CD14-positive monocyte (primary cell): ENCODE results near the gene CLEC18A. TPM values are rescaled to one million over a fixed set of nuclear protein-coding genes. Genes with fewer than 3 reads are reported as not detected.
"Not testable (repeated sequence)": the region's sequence is repeated elsewhere in the genome, so short reads cannot be mapped to it uniquely, and the experiment has no call there.

Experiments used
- DNase-seq, 3 donors: peaks; one replicate each; pipeline ENCODE4 v3.0.0-alpha.2; 2011 to 2022
- H2AFZ ChIP-seq: 2 replicates; pipeline ENCODE4 v1.6.0; 2012; ENCODE audit warnings: mild to moderate bottlenecking, low read depth, low read length, inconsistent platforms; ENCODE audit not compliant: insufficient read depth, poor library complexity, severe bottlenecking
- H3K27ac ChIP-seq, 2 donors: 1 replicate in 1 of 2; 2 replicates in 1 of 2; pipeline ENCODE4 v1.5.1; 2012 to 2013; ENCODE audit warnings: low read length in 2 of 2, control low read depth in 1 of 2, inconsistent platforms in 1 of 2, low read depth in 1 of 2, mild to moderate bottlenecking in 1 of 2
- H3K27me3 ChIP-seq, 2 donors: one replicate each; pipeline versions ENCODE4 v1.6.0 to v1.6.1; 2011 to 2013; ENCODE audit warnings: low read length in 2 of 2; ENCODE audit not compliant: control insufficient read depth in 2 of 2, insufficient read depth in 2 of 2
- H3K36me3 ChIP-seq, 2 donors: replicated peaks in 1 of 2; 1 replicate in 1 of 2; 2 replicates in 1 of 2; pipeline versions ENCODE4 v1.5.1 to v1.6.1; 2012 to 2013; ENCODE audit warnings: low read length in 2 of 2, control low read depth in 1 of 2, inconsistent platforms in 1 of 2, mild to moderate bottlenecking in 1 of 2; ENCODE audit not compliant: insufficient read depth in 2 of 2, control insufficient read depth in 1 of 2
- H3K4me1 ChIP-seq, 2 donors: 1 replicate in 1 of 2; 2 replicates in 1 of 2; pipeline versions ENCODE4 v1.5.1 to v1.6.1; 2012 to 2013; ENCODE audit warnings: low read length in 2 of 2, control low read depth in 1 of 2, inconsistent platforms in 1 of 2, mild to moderate bottlenecking in 1 of 2, moderate library complexity in 1 of 2; ENCODE audit not compliant: insufficient read depth in 2 of 2, control insufficient read depth in 1 of 2
- H3K4me2 ChIP-seq: replicated peaks from 2 replicates; pipeline ENCODE3; 2012; ENCODE audit warnings: low read length, moderate library complexity, mild to moderate bottlenecking; ENCODE audit not compliant: poor library complexity, severe bottlenecking; ENCODE audit errors: extremely low read depth
- H3K4me3 ChIP-seq, 3 experiments: fragments of 200-600 bp in 1 of 3; sonication (generic) in 1 of 3; replicated peaks in 1 of 3; 1 replicate in 2 of 3; 2 replicates in 1 of 3; pipeline ENCODE4 v1.5.1; 2011 to 2013; ENCODE audit warnings: low read length in 3 of 3, mild to moderate bottlenecking in 3 of 3, control low read depth in 2 of 3, low read depth in 2 of 3, inconsistent platforms in 1 of 3, moderate library complexity in 1 of 3
- H3K79me2 ChIP-seq: 2 replicates; pipeline ENCODE4 v1.6.0; 2012; ENCODE audit warnings: mild to moderate bottlenecking, control low read depth, inconsistent platforms, low read length, moderate library complexity; ENCODE audit not compliant: insufficient read depth
- H3K9ac ChIP-seq: 2 replicates; pipeline ENCODE4 v1.6.0; 2017; ENCODE audit warnings: low read length, mild to moderate bottlenecking; ENCODE audit not compliant: insufficient read depth, poor library complexity, severe bottlenecking
- H3K9me3 ChIP-seq, 2 donors: replicated peaks in 1 of 2; 1 replicate in 1 of 2; 2 replicates in 1 of 2; pipeline versions ENCODE4 v1.5.1 to v1.6.1; 2012 to 2013; ENCODE audit warnings: low read length in 2 of 2, control low read depth in 1 of 2; ENCODE audit not compliant: control insufficient read depth in 1 of 2, insufficient read depth in 1 of 2
- H4K20me1 ChIP-seq: 2 replicates; pipeline ENCODE4 v1.6.0; 2012; ENCODE audit warnings: mild to moderate bottlenecking, low read length, control low read depth, moderate library complexity; ENCODE audit not compliant: insufficient read depth
- H3K27ac Mint-ChIP-seq, 7 donors: one replicate each; pipeline ENCODE4 v1.8.0; 2020; ENCODE audit warnings: mild to moderate bottlenecking in 7 of 7, mixed read lengths in 7 of 7, moderate library complexity in 6 of 7, inconsistent platforms in 2 of 7
- H3K27me3 Mint-ChIP-seq, 3 donors: one replicate each; pipeline ENCODE4 v1.8.0; 2021 to 2022; ENCODE audit warnings: low read depth in 3 of 3, mild to moderate bottlenecking in 3 of 3, mixed read lengths in 3 of 3, moderate library complexity in 3 of 3, inconsistent platforms in 1 of 3
- H3K36me3 Mint-ChIP-seq, 2 donors: one replicate each; pipeline ENCODE4 v1.8.0; 2020; ENCODE audit warnings: mixed read lengths in 2 of 2, inconsistent platforms in 1 of 2, mild to moderate bottlenecking in 1 of 2
- H3K4me1 Mint-ChIP-seq: one replicate; pipeline ENCODE4 v1.8.0; 2020; ENCODE audit warnings: mild to moderate bottlenecking, mixed read lengths
- H3K4me3 Mint-ChIP-seq, 2 donors: one replicate each; pipeline ENCODE4 v1.8.0; 2020; ENCODE audit warnings: mild to moderate bottlenecking in 2 of 2, mixed read lengths in 2 of 2, moderate library complexity in 1 of 2
- H3K9me3 Mint-ChIP-seq, 7 donors: one replicate each; pipeline ENCODE4 v1.8.0; 2020 to 2022; ENCODE audit warnings: mixed read lengths in 7 of 7, mild to moderate bottlenecking in 6 of 7, moderate library complexity in 6 of 7, inconsistent platforms in 2 of 7
- WGBS: methylation state at CpG from one replicate; pipeline ENCODE4 v1.1.5; 2013; ENCODE audit warnings: missing lambda C conversion rate; ENCODE audit not compliant: insufficient coverage; 5-methylcytosine and 5-hydroxymethylcytosine counted together
- intact Hi-C, 2 donors: fragments of 100-400 bp; cut with micrococcal nuclease; formaldehyde crosslinking; loops; one replicate each; pipeline versions ENCODE4 v1.15.0 to v1.15.1; 2023
- polyA plus RNA-seq, 3 donors: library from polyadenylated mRNA; depleted of rRNA in 1 of 3; unstranded in 2 of 3; stranded (reverse) in 1 of 3; fragments of 300-500 nt in 2 of 3; fragments of >200 nt in 1 of 3; fragmentation: Illumina TruSeq in 2 of 3; gene quantifications; 1 replicate in 2 of 3; 2 replicates in 1 of 3; pipeline ENCODE4 v1.2.3, GENCODE V29; 2012 to 2021

The CLEC18A gene
- polyA plus RNA-seq, 3 donors = 2.7 TPM; not detected in 2

DNA sequence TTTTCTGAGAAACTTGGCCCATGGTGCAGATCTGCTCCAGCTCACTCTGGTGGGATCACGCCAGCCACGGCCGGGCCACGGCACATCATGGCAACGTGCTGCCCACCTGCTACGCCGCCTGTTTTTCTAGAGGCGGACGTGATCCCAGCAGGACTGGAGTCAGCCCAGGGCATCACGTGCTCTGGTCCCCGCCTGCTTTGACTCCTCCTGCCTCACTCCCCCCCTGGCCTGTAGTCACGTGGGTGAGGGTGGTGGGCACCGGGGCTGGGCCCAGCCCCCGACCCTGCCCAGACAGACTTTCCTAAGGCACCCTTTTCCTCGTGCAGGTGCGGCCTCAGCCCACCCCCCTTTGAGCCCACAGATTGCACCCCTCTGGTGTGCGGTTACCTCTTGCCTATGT, 723 bp upstream of the CLEC18A start:
- H3K4me1 Mint-ChIP-seq, H2AFZ ChIP-seq, H3K4me2 ChIP-seq, H3K27me3 ChIP-seq, H3K27ac Mint-ChIP-seq, H3K9me3 ChIP-seq, H3K36me3 ChIP-seq, H3K36me3 Mint-ChIP-seq, H3K27ac ChIP-seq, H3K79me2 ChIP-seq, H3K4me3 ChIP-seq, H3K27me3 Mint-ChIP-seq, intact Hi-C loops, DNase-seq, H3K4me1 ChIP-seq, H3K9ac ChIP-seq, H3K4me3 Mint-ChIP-seq, H4K20me1 ChIP-seq, H3K9me3 Mint-ChIP-seq: not testable (repeated sequence)
- no CpG with 5 or more reads among the region's 17 CpGs for WGBS

DNA sequence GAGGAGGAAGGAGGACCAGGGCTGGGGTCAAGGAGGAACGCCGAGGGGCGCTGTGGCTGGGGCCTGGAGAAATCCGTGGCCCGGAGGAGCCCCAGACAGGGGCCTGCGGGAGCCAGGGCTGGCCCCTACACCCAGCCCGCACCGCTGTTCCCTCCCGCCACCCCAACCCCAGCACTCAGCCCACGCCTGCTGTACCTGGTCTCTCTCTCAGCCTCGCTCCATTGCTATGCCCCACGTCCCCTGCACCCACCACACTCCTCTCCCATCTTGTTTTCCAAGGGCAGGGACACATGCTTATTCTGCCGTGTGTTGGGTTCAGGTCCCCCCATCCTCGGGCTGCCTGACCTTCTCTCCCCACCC, 518 bp downstream of the CLEC18A start:
- WGBS = no CpG with 5 or more reads among the region's 14 CpGs
- H3K4me1 Mint-ChIP-seq, H3K36me3 ChIP-seq, H3K27me3 ChIP-seq, H3K4me2 ChIP-seq, H3K4me1 ChIP-seq, H3K9me3 Mint-ChIP-seq, DNase-seq, H2AFZ ChIP-seq, H3K4me3 Mint-ChIP-seq, H3K79me2 ChIP-seq, intact Hi-C loops, H3K4me3 ChIP-seq, H3K9me3 ChIP-seq, H3K36me3 Mint-ChIP-seq, H3K27ac Mint-ChIP-seq, H3K27me3 Mint-ChIP-seq, H4K20me1 ChIP-seq, H3K9ac ChIP-seq, H3K27ac ChIP-seq: not testable (repeated sequence)

DNA sequence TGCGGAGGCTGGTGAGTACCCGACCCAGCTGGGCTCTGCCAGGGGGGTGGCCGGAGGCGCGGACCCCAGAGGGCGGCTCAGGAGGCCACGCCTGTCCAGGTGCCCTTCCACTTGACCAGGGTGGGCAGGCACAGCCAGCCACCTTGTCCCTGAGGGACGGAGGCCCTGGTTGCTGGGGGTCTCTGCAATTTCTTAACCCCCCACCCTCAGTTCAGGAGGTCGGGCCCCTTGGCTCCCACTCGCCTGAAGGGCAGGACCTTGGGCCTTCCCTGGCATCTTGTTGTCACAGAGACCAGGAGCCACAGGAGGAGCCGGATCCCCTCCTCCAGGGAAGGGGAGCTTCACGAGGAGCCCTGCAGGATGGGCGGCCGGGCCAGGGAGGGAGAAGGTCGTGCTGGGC, 982 bp downstream of the CLEC18A start:
- not testable (repeated sequence) for H3K4me1 ChIP-seq

DNA sequence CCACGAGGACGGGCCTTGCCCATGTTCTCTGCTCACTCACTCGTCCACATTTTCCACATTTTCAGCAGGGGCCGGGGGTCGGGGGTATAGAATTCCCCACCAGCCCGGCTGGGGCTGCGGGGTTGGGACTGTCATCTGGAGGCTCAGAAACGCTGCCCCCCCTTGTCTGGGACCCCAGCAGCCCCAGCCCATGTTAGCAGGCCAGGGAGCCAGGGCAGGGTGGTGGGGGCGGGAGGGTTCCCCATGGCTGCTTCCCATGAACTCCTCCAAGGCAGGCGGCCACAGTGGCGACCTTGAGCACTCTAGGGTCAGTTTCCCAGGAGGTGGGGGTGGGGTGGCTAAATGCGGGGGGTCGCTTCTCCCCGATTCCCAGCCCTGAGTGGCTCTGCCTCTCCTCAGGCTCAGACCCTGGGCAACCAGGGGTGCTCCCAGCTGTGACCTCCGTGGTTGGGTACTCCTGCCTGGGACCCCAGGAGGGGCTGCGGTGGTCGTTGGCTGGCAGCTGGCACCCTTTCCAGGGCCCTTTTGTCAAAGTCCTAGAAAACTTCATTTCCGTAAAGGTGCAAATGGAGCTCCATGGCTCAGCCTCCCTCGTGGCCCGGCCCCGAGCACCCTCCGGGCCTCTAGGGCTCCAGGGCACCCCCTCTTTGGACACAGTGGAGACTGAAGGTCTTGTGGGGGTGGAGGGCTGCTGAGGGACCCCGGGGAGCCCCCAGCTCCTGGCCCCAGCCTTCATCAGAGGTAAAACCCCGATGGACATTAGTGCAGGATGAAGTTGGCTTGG, 1.6 kb downstream of the CLEC18A start:
- intact Hi-C loops, H3K4me3 ChIP-seq, H3K36me3 Mint-ChIP-seq, H3K79me2 ChIP-seq, H3K4me3 Mint-ChIP-seq, H2AFZ ChIP-seq, H3K36me3 ChIP-seq, H4K20me1 ChIP-seq, H3K4me1 ChIP-seq, H3K4me2 ChIP-seq, H3K9me3 Mint-ChIP-seq, H3K27ac ChIP-seq, H3K27ac Mint-ChIP-seq, H3K27me3 Mint-ChIP-seq, H3K9ac ChIP-seq, H3K9me3 ChIP-seq, H3K27me3 ChIP-seq, H3K4me1 Mint-ChIP-seq, DNase-seq: not testable (repeated sequence)
- WGBS = 100% methylated on average over 3 of the region's 24 CpGs

More for the DNA sequence above, 982 bp downstream of the CLEC18A start:
- H3K9me3 Mint-ChIP-seq, DNase-seq, H3K36me3 Mint-ChIP-seq, H3K4me3 Mint-ChIP-seq, H3K9ac ChIP-seq, H3K4me3 ChIP-seq, H3K4me2 ChIP-seq, H2AFZ ChIP-seq, H3K9me3 ChIP-seq, H3K27ac ChIP-seq, H3K27me3 Mint-ChIP-seq, H3K27me3 ChIP-seq, H3K4me1 Mint-ChIP-seq, H4K20me1 ChIP-seq, intact Hi-C loops, H3K27ac Mint-ChIP-seq, H3K79me2 ChIP-seq, H3K36me3 ChIP-seq: not testable (repeated sequence)
- no CpG with 5 or more reads among the region's 15 CpGs for WGBS
